ENCODE data around the gene IQCH.

GRCh38 chr15:67504056-67504455, 249.5 kb downstream of the IQCH start:
- TF ChIP-seq CTCF (IDR thresholded peaks at IDR 0.05), result no peak
- no peak for TF ChIP-seq POLR2AphosphoS5 (IDR thresholded peaks at IDR 0.05)
- TF ChIP-seq POLR2A (IDR thresholded peaks at IDR 0.05), result no peak
- TF ChIP-seq EP300 (IDR thresholded peaks at IDR 0.05; ENCODE audit: low read depth), result no peak

Measured in transverse colon (tissue), 4 donors.